Hepatocyte (in vitro differentiated cells): ENCODE measurements around the gene CDH6.

ENCODE experiments used
- EZH2 ChIP-seq: fragments of 200-600 bp; sonication (generic); IDR thresholded peaks from 2 replicates; pipeline ENCODE4 v1.6.1; 2016; ENCODE audit warnings: antibody characterized with exemption, mild to moderate bottlenecking, borderline replicate concordance
- EZH2phosphoT487 ChIP-seq: fragments of 200-600 bp; sonication (generic); IDR thresholded peaks from one replicate; pipeline ENCODE4 v1.6.1; 2018; ENCODE audit warnings: antibody characterized with exemption, mild to moderate bottlenecking, low read depth, moderate library complexity; ENCODE audit not compliant: unreplicated experiment, severe bottlenecking
- TF ChIP-seq, protein P1 (sequence below): fragments of 200-600 bp; sonication (generic); IDR thresholded peaks from 2 replicates; pipeline ENCODE4 v1.5.1; 2016; ENCODE audit warnings: antibody characterized with exemption, mild to moderate bottlenecking; ENCODE audit not compliant: poor library complexity

DNA sequence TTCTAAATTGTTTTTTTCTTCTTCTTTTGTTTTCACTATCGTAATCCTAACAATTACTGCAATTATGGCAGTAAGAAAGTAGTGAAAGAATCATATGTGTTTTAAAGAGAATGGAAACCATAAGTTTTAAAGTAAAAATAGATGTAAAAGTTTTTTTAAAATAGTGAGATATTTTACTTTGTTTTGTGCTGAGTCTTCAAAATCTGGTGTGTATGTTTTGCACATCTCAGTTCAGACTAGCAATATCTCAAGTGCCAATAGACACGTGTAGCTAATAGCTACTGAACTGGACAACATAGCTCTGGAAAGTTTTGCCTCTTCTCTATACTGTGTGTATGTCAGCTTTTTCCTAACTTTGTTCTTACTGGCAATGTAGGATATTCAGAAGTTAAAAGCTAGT, 45.0 kb downstream of the CDH6 start:
- TF ChIP-seq, protein P1, sequence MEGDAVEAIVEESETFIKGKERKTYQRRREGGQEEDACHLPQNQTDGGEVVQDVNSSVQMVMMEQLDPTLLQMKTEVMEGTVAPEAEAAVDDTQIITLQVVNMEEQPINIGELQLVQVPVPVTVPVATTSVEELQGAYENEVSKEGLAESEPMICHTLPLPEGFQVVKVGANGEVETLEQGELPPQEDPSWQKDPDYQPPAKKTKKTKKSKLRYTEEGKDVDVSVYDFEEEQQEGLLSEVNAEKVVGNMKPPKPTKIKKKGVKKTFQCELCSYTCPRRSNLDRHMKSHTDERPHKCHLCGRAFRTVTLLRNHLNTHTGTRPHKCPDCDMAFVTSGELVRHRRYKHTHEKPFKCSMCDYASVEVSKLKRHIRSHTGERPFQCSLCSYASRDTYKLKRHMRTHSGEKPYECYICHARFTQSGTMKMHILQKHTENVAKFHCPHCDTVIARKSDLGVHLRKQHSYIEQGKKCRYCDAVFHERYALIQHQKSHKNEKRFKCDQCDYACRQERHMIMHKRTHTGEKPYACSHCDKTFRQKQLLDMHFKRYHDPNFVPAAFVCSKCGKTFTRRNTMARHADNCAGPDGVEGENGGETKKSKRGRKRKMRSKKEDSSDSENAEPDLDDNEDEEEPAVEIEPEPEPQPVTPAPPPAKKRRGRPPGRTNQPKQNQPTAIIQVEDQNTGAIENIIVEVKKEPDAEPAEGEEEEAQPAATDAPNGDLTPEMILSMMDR, result no peak
- TF ChIP-seq EZH2phosphoT487 (no peak), EZH2 (no peak)
